Activated CD4-positive, CD25-positive, alpha-beta regulatory T cell (primary cell): ENCODE measurements around the gene LILRB3.
A peak's percentile ranks its signal among the peaks of the same experiment; 100 is the strongest.
"Not testable (repeated sequence)": the region's sequence is repeated elsewhere in the genome, so short reads cannot be mapped to it uniquely, and the experiment has no call there.

Experiments used
- DNase-seq, 4 experiments: peaks; one replicate each; lab custom pipeline; 2025; lab: John Stamatoyannopoulos, UW

LILRB3 gene

DNA sequence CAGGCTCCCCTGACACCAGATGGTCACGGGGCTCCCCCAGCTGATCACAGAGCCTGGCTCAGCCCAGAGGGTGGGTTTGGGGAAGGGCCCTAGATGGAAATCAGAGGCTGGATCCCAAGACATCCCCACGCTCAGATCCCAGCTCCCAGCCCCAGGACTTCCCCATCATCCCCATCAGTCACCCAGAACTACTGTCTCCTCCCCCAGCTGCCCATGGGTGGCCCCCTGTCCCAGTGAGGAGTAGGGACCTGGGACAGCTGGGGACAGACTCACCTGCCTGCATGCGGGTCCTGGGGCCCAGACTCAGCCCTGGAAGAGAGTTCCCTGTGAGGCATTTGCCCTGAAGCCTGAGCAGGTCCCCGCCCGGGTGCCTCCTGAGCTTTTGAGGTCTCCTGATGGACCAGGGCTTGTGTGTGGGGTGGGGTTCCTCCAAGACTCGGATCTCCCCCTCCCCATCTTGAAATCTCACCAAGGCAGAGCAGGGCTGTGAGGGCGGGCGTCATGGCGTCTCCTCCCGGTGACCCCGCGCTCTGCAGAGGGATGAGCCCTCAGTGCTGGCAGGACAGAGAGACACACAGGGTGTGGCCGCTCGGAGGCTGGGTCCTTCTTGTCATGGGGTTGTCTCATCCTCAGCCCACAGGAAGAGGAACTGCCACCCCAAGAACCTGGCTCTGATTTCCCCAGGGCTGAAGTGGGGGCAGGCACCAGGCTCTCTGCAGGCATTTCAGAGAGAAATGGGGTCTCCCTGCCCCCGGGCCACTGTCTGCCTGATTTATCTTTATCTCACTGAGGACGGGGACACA is at the start of gene LILRB3:
TSS of gene LILRB3 (minus strand) at position 534 of the 803 bp plus-strand sequence. CDS start at position 503, 31 bp downstream.
- not testable (repeated sequence) for DNase-seq

DNA sequence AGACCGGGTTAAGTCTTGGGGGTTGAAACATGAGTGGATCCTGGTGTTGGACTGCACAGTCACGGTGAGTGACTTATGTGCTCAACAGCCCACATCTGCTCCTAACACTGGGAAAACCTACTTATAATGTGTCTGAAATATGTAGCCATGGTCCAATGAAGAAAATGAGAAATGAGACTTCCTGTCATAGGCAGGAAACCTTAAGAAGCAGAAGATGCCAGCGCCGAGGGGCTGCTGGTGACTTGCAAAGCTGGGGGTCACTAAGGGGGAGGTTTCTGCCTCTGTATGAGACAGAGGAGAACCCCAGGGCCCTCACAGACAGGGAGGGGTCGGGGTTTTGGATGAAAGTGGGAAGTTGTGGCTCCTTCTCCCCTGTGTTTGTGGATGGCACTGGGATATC is 49.4 kb upstream of the LILRB3 start:
- not testable (repeated sequence) for DNase-seq

DNA sequence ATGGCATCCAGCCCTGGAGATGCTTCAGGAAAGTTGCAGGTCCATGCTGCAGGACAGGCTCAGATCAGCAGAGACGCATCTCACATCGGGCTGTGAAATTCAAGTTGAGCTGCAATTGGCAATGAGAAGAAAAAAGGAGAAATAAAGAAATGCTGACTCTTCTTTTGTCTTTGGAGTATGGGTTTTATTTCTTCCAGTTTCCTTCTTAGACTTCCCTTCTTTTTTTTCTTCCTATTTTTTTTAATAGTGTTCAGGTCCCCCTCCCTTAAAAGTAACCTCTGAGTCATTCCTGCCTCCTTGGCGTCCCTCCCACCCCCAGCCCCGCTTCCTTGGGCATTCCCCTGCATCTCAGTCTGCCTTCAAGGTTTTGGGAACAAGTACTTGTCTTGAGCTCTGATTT is 48.8 kb upstream of the LILRB3 start:
- DNase-seq: not testable (repeated sequence)

- DNase-seq: no peak
These were observed 48.3 kb upstream of the LILRB3 start for GRCh38 chr19:54271106-54271505.

- DNase-seq: no peak
These were observed 46.1 kb upstream of the LILRB3 start for GRCh38 chr19:54268936-54269335.

- peak; percentile 14 to 55 (median 28) for DNase-seq
These were observed 43.3 kb upstream of the LILRB3 start for GRCh38 chr19:54266133-54266532.

- DNase-seq: no peak
These were observed 39.7 kb upstream of the LILRB3 start for GRCh38 chr19:54262470-54262869.

GRCh38 chr19:54262066-54262465 is 39.3 kb upstream of the LILRB3 start:
- no peak for DNase-seq

DNA sequence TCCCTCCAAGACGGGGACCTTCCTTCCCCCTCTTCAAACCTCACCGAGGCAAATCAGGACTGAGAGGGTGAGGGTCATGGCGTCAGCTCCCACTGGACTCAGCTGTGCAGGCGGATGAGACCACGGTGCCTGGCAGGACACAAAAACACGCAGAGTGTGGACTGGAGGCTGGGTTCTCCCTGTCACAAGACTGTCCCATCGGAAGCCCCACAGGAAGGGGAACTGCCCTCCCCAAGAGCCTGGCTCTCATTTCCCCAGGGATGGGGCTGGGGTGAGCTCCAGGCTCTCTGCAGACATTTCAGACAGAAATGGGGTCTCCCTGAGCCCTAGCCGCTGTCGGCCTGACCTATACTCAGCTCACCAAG is 34.3 kb upstream of the LILRB3 start, which contains the start of gene LILRB5:
TSS of gene LILRB5 (minus strand) at position 158 of the 365 bp plus-strand sequence. CDS start at position 78, 80 bp downstream.
- no peak for DNase-seq

DNA sequence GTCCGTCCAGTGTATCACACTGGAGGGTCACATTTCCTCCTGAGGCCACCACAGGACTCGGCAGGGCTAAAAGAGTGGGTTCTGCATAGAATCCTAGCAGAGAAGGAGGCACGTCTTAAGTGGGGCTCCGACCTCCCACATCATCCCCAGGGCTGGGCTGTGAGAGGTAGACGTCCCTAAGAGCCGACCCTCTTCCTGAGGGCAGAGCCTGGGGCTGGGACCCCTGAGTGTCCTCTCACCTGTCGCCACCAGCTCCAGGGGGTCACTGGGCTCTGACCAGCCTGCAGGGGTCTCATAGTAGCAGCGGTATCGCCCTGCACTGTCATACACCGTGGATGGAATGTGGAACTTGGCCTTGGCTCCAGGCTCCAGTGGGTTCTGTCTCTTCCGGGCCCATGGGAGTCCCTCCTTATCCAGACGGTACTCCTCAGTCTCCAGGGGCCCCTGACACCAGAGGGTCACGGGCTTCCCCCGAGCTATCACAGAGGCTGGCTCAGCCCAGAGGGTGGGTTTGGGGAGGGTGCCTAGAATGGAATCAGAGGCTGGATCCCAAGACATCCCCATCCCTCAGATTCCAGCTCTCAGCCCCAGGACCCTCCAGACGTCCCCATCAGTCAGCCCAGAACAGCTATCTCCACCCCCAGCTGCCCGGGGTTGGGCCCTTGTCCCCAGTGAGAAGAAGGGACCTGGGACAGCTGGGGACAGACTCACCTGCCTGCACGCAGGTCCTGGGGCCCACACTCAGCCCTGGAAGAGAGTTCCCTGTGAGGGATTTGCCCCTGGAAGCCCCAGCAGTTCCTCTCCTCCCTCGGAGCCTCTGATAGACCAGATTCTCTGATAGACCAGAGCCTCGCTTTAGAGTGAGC is 33.7 kb upstream of the LILRB3 start:
- DNase-seq: no peak

DNA sequence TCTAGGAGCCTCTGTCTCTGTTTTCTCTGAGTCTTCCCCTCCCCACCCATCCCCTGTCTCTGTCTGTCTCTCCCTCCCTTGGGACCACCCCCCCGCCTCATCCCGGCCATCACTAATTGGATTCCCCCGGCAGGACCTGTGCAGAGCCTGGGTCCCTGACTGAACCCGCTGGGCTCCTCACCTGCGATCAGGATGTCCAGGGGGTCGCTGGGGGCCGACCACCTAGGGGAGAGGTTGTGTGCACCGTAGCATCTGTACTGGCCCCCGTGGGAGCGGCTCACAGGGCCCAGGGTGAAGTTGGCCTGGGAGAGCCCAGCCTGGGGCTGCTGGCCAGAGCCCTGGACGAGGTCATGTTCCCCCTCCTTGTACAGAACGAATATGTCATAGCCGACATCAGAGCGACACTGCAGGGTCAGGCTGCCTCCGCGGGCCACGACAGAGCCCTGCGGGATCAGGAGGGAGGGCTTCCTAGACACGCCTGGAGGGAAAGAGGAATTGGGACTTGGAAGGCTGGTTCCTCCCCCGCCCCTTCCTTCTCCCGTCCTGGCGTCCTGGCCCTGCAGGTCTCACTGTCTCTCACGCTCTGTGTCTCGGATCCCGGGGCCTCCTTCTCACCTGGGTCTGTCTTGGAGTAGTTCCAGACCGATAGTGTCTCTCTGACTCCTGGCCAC is 32.4 kb upstream of the LILRB3 start:
- no peak for DNase-seq

GRCh38 chr19:54254195-54254906 is 31.5 kb upstream of the LILRB3 start:
- DNase-seq: no peak

GRCh38 chr19:54253331-54254194 is 30.8 kb upstream of the LILRB3 start:
- no peak for DNase-seq

DNA sequence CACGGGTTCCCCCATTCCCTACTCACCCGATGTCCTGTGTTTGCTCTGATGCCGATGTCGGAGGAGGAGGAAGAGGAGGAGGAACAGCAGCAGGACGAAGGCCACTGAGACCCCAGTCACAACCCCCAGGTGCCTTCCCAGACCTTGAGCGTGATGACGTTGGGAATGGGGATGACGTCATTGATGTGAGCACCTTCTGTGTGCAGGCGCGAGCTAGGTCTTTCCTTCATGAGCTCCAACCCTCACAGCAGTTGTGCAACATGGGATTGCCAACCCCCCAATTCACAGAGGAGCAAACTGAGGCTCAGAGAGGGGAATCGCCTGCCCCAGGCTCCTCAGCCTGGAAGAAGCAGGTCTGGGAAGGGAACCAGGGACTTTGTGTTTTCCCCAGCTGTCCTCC is 30.0 kb upstream of the LILRB3 start:
- no peak for DNase-seq

DNA sequence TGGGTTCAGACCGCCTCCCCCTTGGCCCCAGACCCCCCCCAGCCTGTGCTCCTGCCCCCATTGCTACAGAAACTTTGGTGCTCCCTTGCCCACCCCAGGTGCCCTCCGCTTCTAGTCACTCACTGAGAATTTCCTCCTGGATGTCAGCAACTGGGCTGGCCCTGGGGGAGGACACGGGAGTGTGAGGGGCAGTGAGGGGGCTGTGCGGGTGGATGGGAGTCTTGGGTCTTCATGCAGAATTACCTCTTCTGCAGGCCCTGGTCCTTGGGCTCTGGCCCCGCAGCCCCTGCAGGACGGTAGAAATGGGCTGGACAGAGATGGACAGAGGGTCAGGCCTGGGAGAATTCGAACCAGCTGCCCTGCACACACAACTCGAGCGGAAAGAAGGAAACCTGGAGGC is 29.4 kb upstream of the LILRB3 start:
- DNase-seq: no peak

DNA sequence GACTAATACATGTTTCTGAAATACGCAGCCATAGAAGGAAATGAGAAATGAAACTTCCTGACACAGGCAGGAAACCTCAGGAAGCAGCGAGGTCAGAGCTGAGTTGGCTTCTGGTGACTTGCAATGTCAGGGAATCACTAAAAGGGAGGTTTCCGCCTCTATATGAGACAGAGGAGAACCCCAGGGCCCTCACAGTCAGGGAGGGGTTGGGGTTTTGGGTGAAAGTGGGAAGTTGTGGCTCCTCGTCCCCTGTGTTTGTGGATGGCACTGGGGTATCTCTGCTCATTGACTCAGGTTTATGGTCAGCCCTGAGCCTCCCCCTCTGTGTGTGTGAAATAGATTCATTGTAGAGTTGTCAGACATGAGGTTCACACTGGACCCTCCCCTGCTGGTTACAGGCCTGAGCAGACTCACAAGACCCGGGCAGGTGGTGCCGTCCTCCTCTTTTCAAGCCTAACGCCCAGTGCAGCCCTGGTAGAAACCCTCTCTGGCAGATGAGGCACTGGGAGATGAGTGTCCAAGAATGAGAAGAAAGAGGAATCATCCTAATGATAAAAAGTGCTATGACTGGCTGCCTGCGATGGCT is 25.3 kb upstream of the LILRB3 start:
- DNase-seq: no peak

DNA sequence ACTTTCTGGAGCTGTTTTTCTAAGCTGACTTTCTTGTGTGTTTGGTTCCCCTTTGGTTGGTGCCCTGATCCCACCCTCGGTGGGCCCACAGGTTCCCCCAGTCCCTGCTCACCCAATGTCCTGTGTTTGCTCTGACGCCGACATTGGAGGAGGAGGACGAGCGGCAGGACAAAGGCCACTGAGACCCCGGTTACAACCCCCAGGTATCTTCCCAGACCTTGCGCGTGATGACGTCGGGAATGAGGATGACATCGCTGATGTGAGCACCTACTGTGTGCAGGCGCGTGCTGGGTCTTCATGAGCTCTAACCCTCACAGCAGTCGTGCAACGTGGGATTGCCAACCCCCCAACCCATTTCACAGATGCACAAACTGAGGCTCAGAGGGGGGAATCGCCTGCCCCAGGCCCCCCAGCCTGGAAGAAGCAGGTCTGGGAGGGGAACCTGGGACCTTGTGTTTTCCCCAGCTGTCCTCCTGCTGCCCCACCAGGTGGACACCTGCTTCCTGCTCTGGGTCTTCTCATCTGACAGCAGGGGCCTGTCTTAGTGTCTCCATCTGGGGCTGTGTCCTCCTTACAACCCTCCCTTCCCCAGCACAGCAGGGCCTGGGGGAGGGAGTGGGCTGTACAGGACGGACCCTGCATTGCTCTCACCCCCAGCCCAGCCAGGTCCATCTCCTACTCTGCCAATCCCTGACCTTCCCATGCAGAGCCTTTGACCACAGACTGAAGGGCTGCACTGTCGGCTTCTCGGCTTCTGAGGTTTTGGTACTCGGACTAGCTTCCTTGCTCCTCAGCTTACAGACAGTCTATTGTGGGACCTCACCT is 24.5 kb upstream of the LILRB3 start:
- DNase-seq: no peak

- no peak for DNase-seq
These were observed 23.1 kb upstream of the LILRB3 start for GRCh38 chr19:54245936-54246335.

DNA sequence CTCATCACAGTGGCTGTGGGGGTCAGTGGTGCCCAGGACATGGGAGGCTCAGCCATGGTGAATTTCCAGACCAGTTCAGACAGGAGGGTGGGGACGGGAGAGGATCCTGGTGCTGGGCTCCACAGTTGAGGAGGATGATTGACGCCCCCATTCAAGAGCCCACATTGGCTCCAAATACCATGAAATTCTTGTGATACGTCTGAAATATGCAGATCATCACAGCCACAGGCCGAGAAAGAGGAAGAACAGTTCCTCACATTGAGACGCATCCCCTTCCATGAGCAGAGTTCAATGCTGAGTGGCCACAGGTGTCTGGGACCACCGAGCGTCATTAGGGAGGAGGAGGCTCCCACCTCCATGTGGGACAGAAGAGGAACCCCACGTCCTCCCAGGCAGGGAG is 21.0 kb upstream of the LILRB3 start:
- not testable (repeated sequence) for DNase-seq
